Effector CD4-positive, alpha-beta T cell (primary cell): ENCODE data around the gene HECTD2.
"Not testable (repeated sequence)": the region's sequence is repeated elsewhere in the genome, so short reads cannot be mapped to it uniquely, and the experiment has no call there.

ENCODE experiments used
- DNase-seq: peaks from one replicate; pipeline ENCODE4 v3.0.0-alpha.2; 2020
- total RNA-seq: gene quantifications from one replicate; lab custom pipeline; 2026; lab: John Stamatoyannopoulos, UW

Gene HECTD2
- total RNA-seq: 4.3 reads per million, percentile 17 among the genes with 10 or more reads in this experiment

GRCh38 chr10:91409869-91410637 lies at the start of gene HECTD2:
TSS of gene HECTD2 (plus strand) at chr10:91410344. CDS start at chr10:91410439, 95 bp downstream.
- peak; percentile 72 for DNase-seq

GRCh38 chr10:91360461-91360860 lies 49.7 kb upstream of the HECTD2 start:
- no peak for DNase-seq

- DNase-seq: not testable (repeated sequence)
Measured at GRCh38 chr10:91365519-91365918, 44.6 kb upstream of the HECTD2 start.

- no peak for DNase-seq
Measured at GRCh38 chr10:91366704-91367103, 43.4 kb upstream of the HECTD2 start.

- no peak for DNase-seq
Measured at GRCh38 chr10:91367127-91367531, 43.0 kb upstream of the HECTD2 start.

- no peak for DNase-seq
Measured at GRCh38 chr10:91367558-91367957, 42.6 kb upstream of the HECTD2 start.

- not testable (repeated sequence) for DNase-seq
Measured at GRCh38 chr10:91369978-91370589, 40.1 kb upstream of the HECTD2 start.

GRCh38 chr10:91374052-91374451 lies 36.1 kb upstream of the HECTD2 start:
- DNase-seq: no peak

GRCh38 chr10:91378061-91378460 lies 32.1 kb upstream of the HECTD2 start:
- no peak for DNase-seq

- DNase-seq: no peak
Measured at GRCh38 chr10:91380873-91381256, 29.3 kb upstream of the HECTD2 start.

- DNase-seq: no peak
Measured at GRCh38 chr10:91381257-91381891, 28.8 kb upstream of the HECTD2 start.

- no peak for DNase-seq
Measured at GRCh38 chr10:91385306-91386085, 24.6 kb upstream of the HECTD2 start.

- DNase-seq: peak; percentile 15
Measured at GRCh38 chr10:91389636-91390512, 20.3 kb upstream of the HECTD2 start.

GRCh38 chr10:91390513-91390825 lies 19.7 kb upstream of the HECTD2 start:
- not testable (repeated sequence) for DNase-seq

GRCh38 chr10:91391920-91392319 lies 18.2 kb upstream of the HECTD2 start:
- DNase-seq: no peak

GRCh38 chr10:91406322-91406721 lies 3.8 kb upstream of the HECTD2 start:
- no peak for DNase-seq

GRCh38 chr10:91409069-91409868 lies 875 bp upstream of the HECTD2 start:
- peak; percentile 8 for DNase-seq

GRCh38 chr10:91410638-91411371 lies 661 bp downstream of the HECTD2 start:
- no peak for DNase-seq

- DNase-seq: no peak
Measured at GRCh38 chr10:91411621-91412020, 1.5 kb downstream of the HECTD2 start.

- DNase-seq: no peak
Measured at GRCh38 chr10:91412354-91413087, 2.4 kb downstream of the HECTD2 start.
